MCF 10A (cell line): ENCODE measurements around the gene BAG2. TPM values are rescaled to one million over a fixed set of nuclear protein-coding genes. Genes with fewer than 3 reads are reported as not detected.

ENCODE experiments used
- BruUV-seq: library from RNA; stranded (reverse); fragments of 400-500 nt; replicated peaks from 2 replicates; lab custom pipeline; 2021; lab: Mats Ljungman, UMichigan
- CTCF ChIA-PET: fragments of 300-600 bp; sonication (Branson Sonifier 250); formaldehyde crosslinking; extraction: SDS; loops from one replicate; lab custom pipeline; 2021; ENCODE audit warnings: antibody characterized with exemption, inconsistent platforms; lab: Yijun Ruan, JAX
- POLR2A ChIA-PET: fragments of 300-600, 350-650 bp; sonication (Branson Sonifier 250); formaldehyde crosslinking; extraction: SDS; loops from one replicate; lab custom pipeline; 2020; ENCODE audit warnings: antibody characterized with exemption, inconsistent platforms; lab: Yijun Ruan, JAX
- DNase-seq: peaks from one replicate; pipeline ENCODE4 v3.0.0-alpha.2; 2018; ENCODE audit not compliant: unreplicated experiment
- H3K27ac Mint-ChIP-seq: one replicate; pipeline ENCODE4 v1.8.0; 2022; ENCODE audit warnings: mild to moderate bottlenecking, low read depth, mixed read lengths; ENCODE audit not compliant: unreplicated experiment
- H3K27me3 Mint-ChIP-seq: one replicate; pipeline ENCODE4 v1.8.0; 2022; ENCODE audit warnings: mixed read lengths; ENCODE audit not compliant: insufficient read depth, unreplicated experiment
- H3K36me3 Mint-ChIP-seq: one replicate; pipeline ENCODE4 v1.8.0; 2022; ENCODE audit warnings: mild to moderate bottlenecking, moderate library complexity, mixed read lengths; ENCODE audit not compliant: insufficient read depth, unreplicated experiment
- H3K4me1 Mint-ChIP-seq: one replicate; pipeline ENCODE4 v1.8.0; 2022; ENCODE audit warnings: mixed read lengths; ENCODE audit not compliant: insufficient read depth, unreplicated experiment
- H3K4me3 Mint-ChIP-seq: one replicate; pipeline ENCODE4 v1.8.0; 2022; ENCODE audit warnings: mild to moderate bottlenecking, moderate library complexity, mixed read lengths; ENCODE audit not compliant: unreplicated experiment
- H3K9me3 Mint-ChIP-seq: one replicate; pipeline ENCODE4 v1.8.0; 2022; ENCODE audit warnings: mixed read lengths; ENCODE audit not compliant: unreplicated experiment
- intact Hi-C: fragments of 100-400 bp; cut with micrococcal nuclease; formaldehyde crosslinking; loops from 2 replicates; pipeline ENCODE4 v1.14.1; 2022
- total RNA-seq: library from RNA; stranded (reverse); gene quantifications from 2 replicates; pipeline ENCODE4 v1.2.3, GENCODE V29; 2022
- TF ChIP-seq, protein P1 (sequence below): fragments of 200-600 bp; IDR thresholded peaks from one replicate; pipeline ENCODE4 v1.8.0; 2022; ENCODE audit warnings: antibody characterized with exemption, mild to moderate bottlenecking; ENCODE audit not compliant: unreplicated experiment

Gene BAG2
- total RNA-seq, 1 experiment from 2014 or later = 4.2 TPM

DNA sequence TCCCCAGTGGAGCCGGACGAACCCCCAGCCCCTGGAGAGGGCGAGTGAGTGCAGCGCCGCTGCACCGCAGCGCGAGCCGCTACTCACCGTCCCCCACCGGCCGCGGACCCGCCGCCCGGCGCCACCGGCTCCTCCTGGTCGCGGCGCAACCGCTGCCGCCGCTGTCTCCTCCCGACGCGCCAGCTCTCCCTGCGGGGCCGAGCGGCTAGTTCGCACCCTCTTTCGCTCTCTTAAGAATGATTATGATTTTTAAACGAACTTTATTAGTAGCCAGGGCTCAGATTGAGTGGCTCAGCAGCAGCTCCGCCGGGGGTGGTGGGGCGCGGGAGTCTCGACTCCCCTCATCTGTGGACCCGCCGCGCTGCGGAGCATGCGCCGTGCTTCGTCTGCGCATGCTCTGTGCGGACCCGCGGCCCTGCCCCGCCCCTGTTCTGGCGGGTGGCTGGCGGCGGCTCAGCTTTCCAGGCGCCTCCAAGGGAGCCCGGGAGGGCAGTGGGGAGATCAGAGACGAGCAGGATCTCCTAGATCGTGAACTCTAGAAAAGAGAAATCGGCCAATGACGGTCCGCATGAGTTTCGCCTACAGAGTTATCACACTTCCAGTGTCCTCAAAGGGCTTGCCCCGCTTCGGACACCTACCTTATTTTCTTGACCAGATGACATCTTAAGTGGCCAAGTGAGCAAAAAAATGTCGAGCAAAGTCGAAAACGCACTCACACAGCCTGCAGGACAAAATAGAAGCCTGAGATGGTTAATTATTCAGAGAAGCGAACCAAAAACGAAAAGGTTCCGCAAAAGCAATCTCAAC lies 50.0 kb downstream of the BAG2 start, which contains the start of gene RAB23:
Gene RAB23 (minus strand): TSS at position 372 of the 807 bp plus-strand sequence. CDS start 11,927 bp downstream, outside the sequence.
- TF ChIP-seq, protein P1, sequence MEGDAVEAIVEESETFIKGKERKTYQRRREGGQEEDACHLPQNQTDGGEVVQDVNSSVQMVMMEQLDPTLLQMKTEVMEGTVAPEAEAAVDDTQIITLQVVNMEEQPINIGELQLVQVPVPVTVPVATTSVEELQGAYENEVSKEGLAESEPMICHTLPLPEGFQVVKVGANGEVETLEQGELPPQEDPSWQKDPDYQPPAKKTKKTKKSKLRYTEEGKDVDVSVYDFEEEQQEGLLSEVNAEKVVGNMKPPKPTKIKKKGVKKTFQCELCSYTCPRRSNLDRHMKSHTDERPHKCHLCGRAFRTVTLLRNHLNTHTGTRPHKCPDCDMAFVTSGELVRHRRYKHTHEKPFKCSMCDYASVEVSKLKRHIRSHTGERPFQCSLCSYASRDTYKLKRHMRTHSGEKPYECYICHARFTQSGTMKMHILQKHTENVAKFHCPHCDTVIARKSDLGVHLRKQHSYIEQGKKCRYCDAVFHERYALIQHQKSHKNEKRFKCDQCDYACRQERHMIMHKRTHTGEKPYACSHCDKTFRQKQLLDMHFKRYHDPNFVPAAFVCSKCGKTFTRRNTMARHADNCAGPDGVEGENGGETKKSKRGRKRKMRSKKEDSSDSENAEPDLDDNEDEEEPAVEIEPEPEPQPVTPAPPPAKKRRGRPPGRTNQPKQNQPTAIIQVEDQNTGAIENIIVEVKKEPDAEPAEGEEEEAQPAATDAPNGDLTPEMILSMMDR = no peak
- H3K9me3 Mint-ChIP-seq = no peaks in the 10 kb centered on the region
- intact Hi-C loops = loop anchor here (2.0 kb wide), 1 partner anchor 47 kb away; no protein-coding TSS in a partner anchor
- no peaks in the 10 kb centered on the region for H3K27me3 Mint-ChIP-seq
- POLR2A ChIA-PET = interaction anchor here (0.6 to 4.2 kb wide), 15 partner anchors 10 to 339 kb away, joined by 3 to 28 read pairs (median 4); partner anchors contain the start of genes BAG2 and PRIM2
- CTCF ChIA-PET = interaction anchor here (0.6 to 2.8 kb wide), 13 partner anchors 10 to 1412 kb away, joined by 3 to 15 read pairs (median 3); partner anchors contain the start of gene PRIM2
- peak; percentile 83 for DNase-seq
- H3K4me3 Mint-ChIP-seq = peak within 1 kb of the TSS; percentile 84
- BruUV-seq = no TSS peak
- H3K4me1 Mint-ChIP-seq = peaks cover 31% of the 10 kb centered on the region
- no peaks in the 10 kb centered on the region for H3K36me3 Mint-ChIP-seq
- H3K27ac Mint-ChIP-seq = peak within 1 kb of the TSS; percentile 56

DNA sequence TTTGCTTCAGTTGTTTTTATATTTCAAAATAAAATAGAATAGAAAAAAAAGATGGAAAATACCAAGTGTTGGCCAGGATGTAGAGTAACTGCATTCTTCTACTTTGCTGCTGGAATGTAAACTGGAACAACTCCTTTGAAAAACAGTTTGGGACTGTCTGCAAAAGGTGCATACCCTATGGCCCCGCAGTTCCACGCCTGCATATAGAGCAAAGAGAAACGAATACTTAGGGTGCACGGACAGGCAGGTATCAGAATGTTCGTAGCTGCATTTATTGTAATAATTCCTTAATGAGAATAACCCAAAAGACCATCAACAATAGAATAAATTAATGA lies 50.6 kb downstream of the BAG2 start:
- TF ChIP-seq, protein P1 = no peak
- Mint-ChIP-seq H3K4me1 (peaks cover 25% of the 10 kb centered on the region), H3K4me3 (peak overlapping the region; percentile 84), H3K27ac (peak overlapping the region; percentile 56), H3K36me3 (no peaks in the 10 kb centered on the region), H3K27me3 (no peaks in the 10 kb centered on the region), H3K9me3 (no peaks in the 10 kb centered on the region)
- no peak for DNase-seq
- BruUV-seq = no TSS peak
- ChIA-PET CTCF (interaction anchor here (0.6 to 2.8 kb wide), 4 partner anchors 15 to 1413 kb away, joined by 3 to 15 read pairs (median 4); partner anchors contain the start of gene PRIM2), POLR2A (interaction anchor here (0.5 to 4.2 kb wide), 6 partner anchors 17 to 339 kb away, joined by 3 to 28 read pairs (median 4); partner anchors contain the start of gene PRIM2)
- intact Hi-C loops = loop anchor here (2.0 kb wide), 1 partner anchor 46 kb away; no protein-coding TSS in a partner anchor

DNA sequence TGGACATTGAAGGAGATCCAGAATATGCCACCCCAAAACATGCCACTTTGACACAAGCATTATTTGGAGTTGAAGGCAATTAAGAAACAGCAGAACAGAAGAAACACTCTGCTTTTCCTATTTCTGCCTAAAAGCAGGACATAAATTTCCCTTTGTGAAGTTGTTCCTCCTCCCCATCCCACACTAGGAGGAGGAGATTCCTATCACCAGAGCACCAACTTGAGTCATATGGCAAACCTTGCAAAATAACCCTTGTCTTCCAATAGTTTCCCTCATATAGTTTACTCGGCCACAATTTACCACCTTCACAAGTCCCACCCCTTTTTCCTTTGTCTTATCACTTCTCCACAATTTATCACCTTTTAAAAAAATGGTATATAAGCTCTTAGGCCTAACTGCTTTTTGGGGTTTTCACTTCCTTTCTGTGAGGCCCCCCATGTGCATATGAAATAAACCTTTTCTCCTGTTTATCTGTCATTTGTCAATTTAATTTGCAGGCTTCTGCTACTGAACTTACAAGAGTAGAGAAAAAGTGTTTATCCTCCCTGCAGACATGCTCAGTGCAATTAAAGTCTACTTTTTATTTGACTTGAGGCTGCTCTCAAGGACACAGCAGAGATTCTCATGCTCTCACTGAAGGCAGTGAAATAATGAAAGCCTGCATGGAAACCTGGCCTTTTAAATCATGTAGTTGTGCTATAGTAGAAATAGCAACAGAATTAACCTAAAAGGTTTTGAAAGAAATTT lies 52.8 kb downstream of the BAG2 start:
- Mint-ChIP-seq H3K36me3 (no peaks in the 10 kb centered on the region), H3K4me3 (no peak overlapping the region), H3K9me3 (no peaks in the 10 kb centered on the region), H3K27ac (no peak overlapping the region), H3K4me1 (peaks cover 19% of the 10 kb centered on the region), H3K27me3 (no peaks in the 10 kb centered on the region)
- peak; percentile 18 for DNase-seq
- ChIA-PET POLR2A (no interaction called here), CTCF (interaction anchor here (0.6 kb wide), 1 partner anchor 92 kb away, joined by 3 read pairs; the partner anchor contains the start of gene PRIM2)
- intact Hi-C loops = no loop called here
- BruUV-seq = no TSS peak
- TF ChIP-seq, protein P1 = no peak
